Sigmoid colon (tissue), 7 donors: Measurements from ENCODE around the gene ATP1A2. TPM values are rescaled to one million over a fixed set of nuclear protein-coding genes. Genes with fewer than 3 reads are reported as not detected.

Experiments
- DNase-seq: peaks from one replicate; pipeline ENCODE4 v3.0.0-alpha.2; 2019
- H3K27ac ChIP-seq, 4 donors: fragments of 200-600 bp; sonication (generic); one replicate each; pipeline ENCODE4 v1.5.1; 2016 to 2019; ENCODE audit warnings: mild to moderate bottlenecking in 1 of 4
- H3K27me3 ChIP-seq, 3 donors: fragments of 200-600 bp; sonication (generic); one replicate each; pipeline ENCODE4 v1.5.1; 2019; ENCODE audit warnings: mild to moderate bottlenecking in 1 of 3
- H3K36me3 ChIP-seq, 4 donors: fragments of 200-600 bp; sonication (generic); one replicate each; pipeline ENCODE4 v1.5.1; 2016 to 2019
- H3K4me1 ChIP-seq, 4 donors: fragments of 200-600 bp; sonication (generic); one replicate each; pipeline ENCODE4 v1.5.1; 2017 to 2019
- H3K4me3 ChIP-seq, 4 donors: fragments of 200-600 bp; sonication (generic); one replicate each; pipeline ENCODE4 v1.5.1; 2017 to 2019; ENCODE audit warnings: mild to moderate bottlenecking in 2 of 4, moderate library complexity in 1 of 4
- H3K9me3 ChIP-seq, 4 donors: fragments of 200-600 bp in 3 of 4; sonication (generic) in 3 of 4; one replicate each; pipeline versions ENCODE4 v1.5.1 to v1.6.1; 2013 to 2019
- EP300 ChIP-seq, 4 donors: sonication (generic); formaldehyde crosslinking; IDR thresholded peaks; one replicate each; pipeline ENCODE4 v1.6.1; 2017; ENCODE audit warnings: antibody characterized with exemption in 4 of 4
- POLR2A ChIP-seq, 2 donors: fragments of 450-650 bp; IDR thresholded peaks; one replicate each; pipeline ENCODE4 v1.6.1; 2016; ENCODE audit warnings: antibody characterized with exemption in 2 of 2, mild to moderate bottlenecking in 2 of 2, moderate library complexity in 2 of 2
- POLR2AphosphoS5 ChIP-seq, 4 donors: sonication (generic); formaldehyde crosslinking; IDR thresholded peaks; one replicate each; pipeline ENCODE4 v1.6.1; 2017; ENCODE audit warnings: antibody characterized with exemption in 4 of 4
- WGBS, 2 donors: extraction: QIAGEN DNeasy Blood & Tissue Kit; methylation state at CpG; one replicate each; pipeline ENCODE4 v1.1.7; 2013; 5-methylcytosine and 5-hydroxymethylcytosine counted together
- intact Hi-C: fragments of 100-400 bp; cut with DNase I; formaldehyde crosslinking; loops from one replicate; pipeline ENCODE4 v1.15.1; 2023
- polyA plus RNA-seq, 3 donors: library from polyadenylated mRNA; stranded (reverse); fragments of 200-250 nt; gene quantifications; one replicate each; pipeline ENCODE4 v1.2.3, GENCODE V29; 2013
- total RNA-seq, 4 donors: library from RNA; depleted of rRNA; stranded (reverse); fragments of >200 nt; gene quantifications; one replicate each; pipeline ENCODE4 v1.1.0, GENCODE V29; 2016
- TF ChIP-seq, protein P1 (sequence below), 4 experiments: fragments of 450-650 bp in 3 of 4; fragments of 200-600 bp in 1 of 4; IDR thresholded peaks; one replicate each; pipeline ENCODE4 v1.5.1; 2016 to 2019; ENCODE audit warnings: antibody characterized with exemption in 4 of 4, mild to moderate bottlenecking in 3 of 4, moderate library complexity in 2 of 4
- donor health status: healthy with polysubstance abuse.
- donor health status: Bipolar disorder and iron deficiency.
- donor health status: healthy.

The ATP1A2 gene
- total and polyA plus RNA-seq, 7 donors, result 0.92 to 153 (median 60.7) TPM

DNA sequence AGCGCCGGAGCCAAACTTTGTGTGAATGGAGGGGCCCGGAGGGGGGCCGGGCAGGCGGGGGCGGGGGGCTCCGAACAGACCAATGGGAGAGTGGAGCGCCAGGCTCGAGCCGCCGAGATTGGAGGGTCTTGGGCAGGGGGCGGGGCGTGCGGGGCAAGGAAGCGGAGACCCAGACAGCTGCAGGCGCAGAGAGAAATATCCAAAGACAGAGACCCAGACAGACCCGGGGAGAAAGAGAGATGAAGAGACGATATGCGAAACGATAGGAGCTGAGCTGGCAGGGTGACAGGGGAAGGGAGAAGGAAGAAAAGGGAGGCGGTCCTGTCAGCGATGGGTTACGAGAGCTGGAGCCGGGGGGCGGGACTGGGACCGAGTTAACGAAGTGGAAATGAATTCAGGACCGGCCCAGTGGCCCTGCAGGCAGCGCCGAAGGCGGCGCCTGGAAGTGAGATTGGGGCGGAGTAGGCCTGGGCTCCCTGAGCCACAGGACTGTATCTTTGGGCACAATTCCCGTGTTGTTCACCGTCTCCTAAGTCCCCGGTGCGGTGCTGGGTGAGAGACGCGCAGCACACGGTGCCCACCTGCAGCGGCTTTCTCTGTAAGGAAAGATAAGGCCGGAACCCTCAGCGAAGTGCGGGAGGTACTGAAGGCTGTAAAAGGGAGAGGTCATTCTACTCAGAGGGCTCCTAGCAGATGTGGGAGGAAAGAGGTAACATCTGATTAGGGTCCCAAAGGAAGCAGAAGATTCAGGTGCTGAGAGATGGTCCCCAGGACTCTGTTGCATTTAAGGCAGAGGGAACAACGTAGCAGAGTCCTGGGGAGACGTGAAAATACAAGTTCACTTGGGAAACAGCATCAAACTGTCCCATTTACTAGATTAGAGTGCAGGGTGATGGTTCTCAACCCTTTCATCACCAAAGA lies 45.1 kb upstream of the ATP1A2 start:
- Histone ChIP-seq H3K9me3 (no peaks in the 10 kb centered on the region), H3K4me1 (peaks cover 0 to 13% (median 11%) of the 10 kb centered on the region in 4 donors), H3K27ac (peak overlapping the region in 2 of 4 donors; percentile 39 to 68), H3K36me3 (no peaks in the 10 kb centered on the region), H3K27me3 (no peaks in the 10 kb centered on the region), H3K4me3 (peak overlapping the region; percentile 31 to 59 (median 54))
- WGBS, 2 donors, result 1 to 2% methylated on average over 46 of the region's 46 CpGs
- peak in 1 of 4 donors; percentile 43 for TF ChIP-seq POLR2AphosphoS5 (IDR thresholded peaks at IDR 0.05)
- no peak for TF ChIP-seq EP300 (IDR thresholded peaks at IDR 0.05)
- TF ChIP-seq POLR2A (IDR thresholded peaks at IDR 0.05), result no peak
- intact Hi-C loops, result no loop called here
- DNase-seq, result peak; percentile 88

GRCh38 chr1:160071289-160071688 lies 44.3 kb upstream of the ATP1A2 start:
- TF ChIP-seq POLR2AphosphoS5 (IDR thresholded peaks at IDR 0.05) (no peak), EP300 (IDR thresholded peaks at IDR 0.05) (no peak), POLR2A (IDR thresholded peaks at IDR 0.05) (no peak)
- TF ChIP-seq, protein P1, sequence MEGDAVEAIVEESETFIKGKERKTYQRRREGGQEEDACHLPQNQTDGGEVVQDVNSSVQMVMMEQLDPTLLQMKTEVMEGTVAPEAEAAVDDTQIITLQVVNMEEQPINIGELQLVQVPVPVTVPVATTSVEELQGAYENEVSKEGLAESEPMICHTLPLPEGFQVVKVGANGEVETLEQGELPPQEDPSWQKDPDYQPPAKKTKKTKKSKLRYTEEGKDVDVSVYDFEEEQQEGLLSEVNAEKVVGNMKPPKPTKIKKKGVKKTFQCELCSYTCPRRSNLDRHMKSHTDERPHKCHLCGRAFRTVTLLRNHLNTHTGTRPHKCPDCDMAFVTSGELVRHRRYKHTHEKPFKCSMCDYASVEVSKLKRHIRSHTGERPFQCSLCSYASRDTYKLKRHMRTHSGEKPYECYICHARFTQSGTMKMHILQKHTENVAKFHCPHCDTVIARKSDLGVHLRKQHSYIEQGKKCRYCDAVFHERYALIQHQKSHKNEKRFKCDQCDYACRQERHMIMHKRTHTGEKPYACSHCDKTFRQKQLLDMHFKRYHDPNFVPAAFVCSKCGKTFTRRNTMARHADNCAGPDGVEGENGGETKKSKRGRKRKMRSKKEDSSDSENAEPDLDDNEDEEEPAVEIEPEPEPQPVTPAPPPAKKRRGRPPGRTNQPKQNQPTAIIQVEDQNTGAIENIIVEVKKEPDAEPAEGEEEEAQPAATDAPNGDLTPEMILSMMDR (IDR thresholded peaks at IDR 0.05), result no peak
- no peaks in the 10 kb centered on the region for H3K9me3 ChIP-seq
- H3K36me3 ChIP-seq, result no peaks in the 10 kb centered on the region
- no peak overlapping the region for H3K27ac ChIP-seq
- H3K4me1 ChIP-seq, result peaks cover 0 to 13% (median 11%) of the 10 kb centered on the region in 4 donors
- H3K27me3 ChIP-seq, result no peaks in the 10 kb centered on the region
- intact Hi-C loops, result no loop called here
- no peak for DNase-seq
- WGBS, 2 donors, result 86% methylated on average over 5 of the region's 5 CpGs
- no peak overlapping the region for H3K4me3 ChIP-seq

GRCh38 chr1:160074865-160075264 lies 40.7 kb upstream of the ATP1A2 start:
- Histone ChIP-seq H3K27ac (no peak overlapping the region), H3K4me1 (peaks cover 0 to 10% (median 8%) of the 10 kb centered on the region in 4 donors), H3K36me3 (no peaks in the 10 kb centered on the region), H3K27me3 (peaks cover 0 to 12% (median 12%) of the 10 kb centered on the region in 3 donors), H3K4me3 (no peak overlapping the region), H3K9me3 (no peaks in the 10 kb centered on the region)
- intact Hi-C loops, result no loop called here
- DNase-seq, result no peak
- TF ChIP-seq EP300 (IDR thresholded peaks at IDR 0.05) (no peak), POLR2AphosphoS5 (IDR thresholded peaks at IDR 0.05) (no peak), POLR2A (IDR thresholded peaks at IDR 0.05) (no peak)
- TF ChIP-seq, protein P1 (IDR thresholded peaks at IDR 0.05), result no peak
- 72 to 79% methylated on average over 4 of the region's 4 CpGs for WGBS, 2 donors

DNA sequence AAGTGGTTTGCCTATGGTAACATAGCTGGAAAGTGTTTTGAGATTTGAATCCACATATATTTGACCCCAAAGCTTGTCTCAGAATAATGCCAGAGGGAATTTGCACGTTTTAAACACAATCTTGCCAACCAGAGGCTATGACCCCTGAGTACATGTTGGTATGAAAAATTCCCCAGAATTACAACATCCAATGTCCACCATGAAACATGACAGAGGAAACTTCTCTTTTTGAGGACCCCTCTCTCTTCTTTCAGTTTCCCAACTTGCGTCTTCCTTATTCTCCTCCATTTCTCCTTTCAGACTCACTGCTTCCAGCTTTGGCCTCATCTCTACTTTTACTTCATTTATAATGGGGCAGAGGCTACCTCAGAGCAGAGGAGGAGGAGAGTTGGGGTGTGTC lies 39.7 kb upstream of the ATP1A2 start:
- TF ChIP-seq POLR2AphosphoS5 (IDR thresholded peaks at IDR 0.05) (no peak), EP300 (IDR thresholded peaks at IDR 0.05) (no peak), POLR2A (IDR thresholded peaks at IDR 0.05) (no peak)
- TF ChIP-seq, protein P1 (IDR thresholded peaks at IDR 0.05), result no peak
- H3K27ac ChIP-seq, result no peak overlapping the region
- H3K27me3 ChIP-seq, result peaks cover 0 to 14% (median 14%) of the 10 kb centered on the region in 3 donors
- intact Hi-C loops, result no loop called here
- DNase-seq, result no peak
- H3K4me3 ChIP-seq, result no peak overlapping the region
- 66 to 69% methylated on average over 2 of the region's 2 CpGs for WGBS, 2 donors
- no peaks in the 10 kb centered on the region for H3K36me3 ChIP-seq
- H3K4me1 ChIP-seq, result peaks cover 0 to 3% (median 2%) of the 10 kb centered on the region in 4 donors
- no peaks in the 10 kb centered on the region for H3K9me3 ChIP-seq

GRCh38 chr1:160076295-160076694 lies 39.3 kb upstream of the ATP1A2 start:
- no peaks in the 10 kb centered on the region for H3K9me3 ChIP-seq
- H3K27ac ChIP-seq, result no peak overlapping the region
- DNase-seq, result no peak
- H3K4me3 ChIP-seq, result no peak overlapping the region
- 83 to 87% methylated on average over 3 of the region's 3 CpGs for WGBS, 2 donors
- H3K4me1 ChIP-seq, result no peaks in the 10 kb centered on the region
- peaks cover 0 to 19% (median 17%) of the 10 kb centered on the region in 3 donors for H3K27me3 ChIP-seq
- TF ChIP-seq EP300 (IDR thresholded peaks at IDR 0.05) (no peak), POLR2A (IDR thresholded peaks at IDR 0.05) (no peak), POLR2AphosphoS5 (IDR thresholded peaks at IDR 0.05) (no peak)
- TF ChIP-seq, protein P1 (IDR thresholded peaks at IDR 0.05), result no peak
- no peaks in the 10 kb centered on the region for H3K36me3 ChIP-seq
- intact Hi-C loops, result no loop called here
